NCI-H82 (cell line): ENCODE data around the gene AR.
A peak's percentile ranks its signal among the peaks of the same experiment; 100 is the strongest.
"Not testable (repeated sequence)": the region's sequence is repeated elsewhere in the genome, so short reads cannot be mapped to it uniquely, and the experiment has no call there.

Experiments
- DNase-seq: peaks from one replicate; lab custom pipeline; 2025; lab: John Stamatoyannopoulos, UW

Gene AR

DNA sequence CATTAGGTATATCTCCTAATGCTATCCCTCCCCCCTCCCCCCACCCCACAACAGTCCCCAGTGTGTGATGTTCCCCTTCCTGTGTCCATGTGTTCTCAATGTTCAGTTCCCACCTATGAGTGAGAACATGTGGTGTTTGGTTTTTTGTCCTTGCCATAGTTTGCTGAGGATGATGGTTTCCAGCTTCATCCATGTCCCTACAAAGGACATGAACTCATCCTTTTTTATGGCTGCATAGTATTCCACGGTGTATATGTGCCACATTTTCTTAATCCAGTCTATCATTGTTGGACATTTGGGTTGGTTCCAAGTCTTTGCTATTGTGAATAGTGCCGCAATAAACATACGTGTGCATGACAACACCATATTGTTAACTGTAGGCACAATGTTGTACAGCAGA, 93.5 kb downstream of the AR start:
- not testable (repeated sequence) for DNase-seq

DNA sequence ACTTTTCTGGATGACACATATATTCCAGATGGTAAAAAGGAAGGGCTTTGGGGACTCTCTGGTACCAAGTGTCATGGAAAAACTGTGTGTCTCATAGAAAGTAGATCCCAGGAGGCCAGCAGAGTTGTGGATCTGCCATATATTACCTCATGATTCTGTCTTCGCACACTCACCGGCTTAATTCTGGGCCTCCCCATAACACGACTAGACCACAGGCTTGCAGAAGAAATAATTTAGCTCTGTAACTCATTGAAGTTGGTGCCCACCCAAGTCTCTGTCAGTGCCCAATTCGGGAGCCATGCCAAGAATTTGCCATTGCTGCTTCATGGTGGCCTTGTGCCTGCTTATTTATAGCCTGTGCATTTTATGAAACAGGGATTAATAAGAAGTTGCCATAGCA, 104.5 kb downstream of the AR start:
- no peak for DNase-seq

DNA sequence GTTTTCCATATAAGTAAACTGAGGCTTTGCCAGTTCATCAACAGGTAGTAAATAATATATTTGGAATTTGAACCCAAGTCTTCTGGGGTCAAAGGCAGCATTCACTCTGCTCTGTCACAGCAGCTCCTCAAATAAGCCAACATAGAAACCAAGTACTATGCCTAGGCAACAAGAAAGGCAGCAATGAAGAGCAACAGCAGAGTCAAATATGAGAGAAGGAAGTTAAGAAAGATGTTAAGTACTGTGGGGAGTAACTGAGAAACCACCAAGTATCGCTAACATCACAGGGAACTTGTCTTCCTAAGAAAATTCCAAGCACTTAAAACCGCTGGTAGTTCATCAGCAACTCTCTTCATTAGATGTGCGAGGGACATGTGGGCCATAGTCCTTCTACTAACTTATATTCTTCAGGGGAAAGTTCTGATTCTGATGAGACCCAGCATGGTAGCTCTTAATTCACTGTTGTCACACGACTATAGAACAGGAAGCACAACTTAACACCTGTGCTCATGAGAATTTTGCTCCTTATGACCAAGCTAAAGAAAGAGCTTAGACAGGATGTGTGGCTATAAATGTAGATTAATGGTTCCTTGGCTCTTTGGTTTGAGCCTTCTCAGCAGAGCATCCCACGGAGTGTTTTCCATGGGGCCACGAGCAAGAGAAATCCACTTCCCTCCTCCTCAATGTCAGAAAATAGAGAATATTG, 107.8 kb downstream of the AR start:
- no peak for DNase-seq

DNA sequence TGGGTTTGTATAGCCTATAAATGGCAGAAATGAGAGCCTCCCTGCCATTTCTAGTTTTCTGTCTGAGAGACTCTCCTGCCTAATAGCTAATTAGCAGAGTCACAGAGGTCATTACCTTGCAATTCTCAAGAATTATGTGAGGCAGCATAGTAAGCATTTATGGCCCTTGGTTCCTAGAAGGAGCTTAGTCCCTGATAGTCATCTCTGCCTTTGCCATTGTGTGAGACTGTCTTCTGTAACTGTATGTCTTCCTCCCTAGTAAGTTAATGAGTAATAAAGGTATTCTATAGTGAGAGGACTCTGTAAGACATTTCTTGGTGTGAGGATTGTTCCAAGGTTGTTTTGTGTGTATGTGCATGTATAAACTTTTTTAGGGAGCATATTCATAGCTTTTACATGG, 108.7 kb downstream of the AR start:
- DNase-seq: no peak

DNA sequence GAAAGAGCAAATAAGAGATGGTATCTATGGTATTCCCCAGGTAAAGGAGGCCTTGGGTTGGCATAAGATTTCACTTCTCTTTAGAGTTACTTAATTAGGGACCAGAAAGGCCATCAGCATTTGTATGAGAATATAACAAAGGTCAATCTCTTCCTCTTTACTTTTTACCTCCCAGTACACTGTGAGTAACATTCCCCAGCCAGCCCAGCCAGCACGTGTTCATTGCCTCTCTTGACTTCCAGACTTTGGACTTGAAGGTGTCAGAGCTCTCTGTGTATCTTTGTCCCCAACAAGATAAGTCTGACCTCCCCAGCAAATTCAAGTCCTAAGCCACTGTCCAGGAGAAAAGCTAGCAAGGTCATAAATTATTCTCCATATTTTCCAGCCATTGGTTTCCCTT, 110.5 kb downstream of the AR start:
- no peak for DNase-seq

DNA sequence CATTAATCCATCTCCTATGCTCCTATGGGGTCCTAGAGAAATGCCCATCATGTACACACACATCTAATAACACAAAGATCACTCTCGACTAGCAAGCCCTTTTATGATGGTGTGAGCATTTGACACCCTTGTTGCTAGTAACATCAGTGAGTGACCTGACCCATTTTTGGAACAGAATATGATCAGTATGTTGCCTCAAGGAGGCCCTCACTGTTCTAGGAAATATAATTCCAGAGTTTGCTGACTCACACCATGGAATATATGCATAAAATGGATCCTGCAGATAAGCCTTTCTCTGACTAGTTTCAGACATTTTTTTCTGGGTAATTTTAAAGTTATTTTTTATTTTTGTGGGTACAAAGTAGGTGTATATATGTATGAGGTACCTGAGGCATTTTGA, 121.8 kb downstream of the AR start:
- DNase-seq: no peak

DNA sequence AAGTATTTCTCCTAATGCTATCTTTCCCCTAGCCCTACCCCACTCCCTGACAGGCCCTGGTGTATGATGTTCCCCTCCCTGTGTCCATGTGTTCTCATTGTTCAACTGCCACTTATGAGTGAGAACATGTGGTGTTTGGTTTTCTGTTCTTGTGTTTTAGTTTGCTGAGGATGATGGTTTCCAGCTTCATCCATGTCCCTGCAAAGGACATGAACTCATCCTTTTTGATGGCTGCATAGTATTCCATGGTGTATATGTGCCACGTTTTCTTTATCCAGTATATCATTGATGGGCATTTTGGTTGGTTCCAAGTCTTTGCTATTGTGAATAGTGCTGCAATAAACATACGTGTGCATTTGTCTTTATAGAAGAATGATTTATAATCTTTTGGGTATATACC, 126.9 kb downstream of the AR start:
- DNase-seq: not testable (repeated sequence)

DNA sequence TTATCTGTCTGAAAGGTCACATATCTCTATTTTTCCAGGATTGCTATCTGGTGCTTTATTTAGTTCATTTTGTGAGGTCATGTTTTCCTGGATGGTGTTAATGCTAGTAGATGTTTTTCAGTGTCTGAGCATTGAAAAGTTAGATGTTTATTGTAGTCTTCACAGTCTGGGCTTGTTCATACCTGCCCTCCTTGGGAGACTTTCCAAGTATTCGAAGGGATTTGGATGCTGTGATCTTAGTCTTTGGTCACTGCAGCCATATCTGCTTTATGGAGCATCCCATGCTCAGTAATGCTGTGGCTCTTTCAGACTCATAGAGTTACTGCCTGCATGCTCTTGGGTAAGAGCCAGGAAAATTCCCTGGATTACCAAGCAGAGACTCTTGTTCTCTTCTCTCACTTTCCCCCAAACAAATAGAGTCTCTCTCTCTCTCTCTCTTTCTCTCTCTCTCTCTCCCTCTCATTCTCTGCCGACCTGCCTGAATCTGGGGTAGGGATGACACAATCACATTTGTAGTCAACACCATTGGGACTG, 130.0 kb downstream of the AR start:
- DNase-seq: no peak

DNA sequence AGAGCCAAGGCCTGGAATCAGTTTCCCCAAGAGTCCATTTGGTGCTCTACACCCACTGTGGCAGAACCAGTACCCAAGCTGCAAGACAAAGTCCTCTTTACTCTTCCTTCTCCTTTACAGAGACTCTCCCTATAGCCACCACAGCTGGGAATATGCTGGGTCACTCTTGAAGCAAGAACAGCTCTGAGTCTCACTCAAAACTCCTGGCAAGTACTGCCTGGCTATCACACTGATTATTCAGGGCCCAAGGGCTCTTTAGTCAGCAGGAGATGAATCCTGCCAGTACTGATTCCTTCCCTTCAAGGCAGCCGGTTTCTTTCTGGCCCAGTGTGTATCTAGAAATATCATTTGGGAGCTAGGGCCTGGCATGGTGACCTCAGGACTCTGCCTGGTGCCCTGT, 130.9 kb downstream of the AR start:
- no peak for DNase-seq

DNA sequence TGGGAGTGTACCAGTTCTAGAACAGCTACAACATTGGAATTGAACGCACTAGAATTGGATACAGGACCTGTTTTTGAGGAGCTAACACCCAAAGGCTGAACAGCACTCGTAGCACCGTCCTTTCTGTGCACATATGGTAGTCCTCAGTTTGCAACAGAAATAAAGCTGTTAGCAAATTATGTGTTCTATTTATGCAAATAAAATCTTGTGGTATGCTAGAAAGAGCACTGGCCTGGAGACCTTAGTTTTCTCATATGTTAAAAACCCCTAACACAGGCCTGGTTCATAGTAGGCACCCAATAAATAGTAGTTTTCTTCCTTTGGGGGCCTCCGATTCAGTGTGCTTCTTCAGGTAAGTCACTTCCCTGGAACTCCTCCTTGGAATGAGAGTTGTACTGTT, 140.3 kb downstream of the AR start:
- DNase-seq: no peak

DNA sequence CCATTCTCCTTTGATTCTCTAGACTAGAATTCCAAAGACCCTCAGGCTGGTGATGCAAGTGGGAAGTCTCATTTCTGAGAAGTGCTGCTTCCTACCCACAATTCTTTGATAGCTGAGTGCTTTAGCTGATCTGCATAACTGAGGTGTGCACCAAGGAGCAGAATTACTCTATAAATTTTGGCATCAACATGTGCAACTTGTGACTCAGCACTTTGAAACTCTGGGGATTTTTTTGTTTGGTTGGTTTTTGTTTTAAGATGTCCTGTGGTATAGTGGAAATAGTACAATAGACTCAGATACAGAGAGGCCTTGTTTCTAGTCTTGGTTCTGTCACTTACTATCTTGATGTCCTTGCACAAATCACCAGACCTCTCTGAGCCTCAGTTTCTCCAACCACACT, 148.4 kb downstream of the AR start:
- no peak for DNase-seq

DNA sequence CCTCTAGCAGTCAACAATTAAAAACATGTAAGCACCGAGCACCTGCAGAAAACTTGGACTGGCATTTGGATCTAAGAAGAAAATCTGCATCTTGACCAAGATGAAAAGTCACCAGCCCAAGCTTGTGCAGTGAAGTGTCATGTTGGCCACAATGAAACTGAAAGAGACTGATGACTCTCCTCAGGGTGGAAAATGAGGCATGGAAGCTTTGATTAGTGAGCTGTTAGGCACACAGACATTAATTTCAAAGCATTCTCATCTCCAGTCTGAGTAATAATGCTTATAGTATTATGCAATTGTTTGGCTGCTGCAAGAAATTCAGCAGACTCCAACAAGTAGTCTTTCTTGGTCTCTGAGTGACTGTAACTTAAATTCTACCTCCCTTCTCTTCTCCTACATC, 150.1 kb downstream of the AR start:
- no peak for DNase-seq

DNA sequence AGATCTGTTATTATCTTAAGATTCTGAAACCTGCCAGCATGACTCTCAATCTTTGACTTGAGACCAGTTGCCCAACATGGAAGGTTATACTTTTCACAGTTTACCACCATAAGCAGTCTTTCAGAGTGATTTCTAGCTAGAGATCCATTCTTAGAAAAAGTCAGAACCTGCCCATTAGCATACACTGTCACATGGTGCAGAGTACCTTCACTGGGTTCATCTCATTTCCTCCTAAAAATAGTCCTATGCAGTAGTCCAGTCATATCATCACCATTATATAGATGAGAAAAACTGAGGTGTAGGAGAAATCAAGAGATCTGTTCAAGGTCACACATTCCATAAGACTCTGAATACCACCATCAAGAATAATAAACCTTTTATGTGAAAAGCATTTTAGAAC, 153.6 kb downstream of the AR start:
- no peak for DNase-seq

DNA sequence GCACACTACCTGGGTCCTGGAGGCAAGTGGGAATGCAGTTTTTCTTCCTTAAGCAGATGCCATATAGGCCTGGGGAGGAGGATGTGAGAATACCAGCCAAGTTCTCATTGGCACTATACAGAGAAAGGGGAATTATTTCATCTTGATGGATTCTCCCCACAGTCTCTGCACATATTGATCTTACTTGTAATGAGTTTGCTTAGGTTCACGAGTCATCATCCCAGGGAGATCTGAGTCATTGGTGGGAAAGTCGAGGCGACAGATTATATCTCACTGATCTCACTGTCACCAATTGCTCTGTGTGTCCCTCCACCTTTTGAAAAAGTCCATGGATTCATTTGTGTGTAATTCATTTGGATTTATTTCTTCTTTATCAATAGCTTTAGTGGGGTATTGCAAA, 156.8 kb downstream of the AR start:
- no peak for DNase-seq

DNA sequence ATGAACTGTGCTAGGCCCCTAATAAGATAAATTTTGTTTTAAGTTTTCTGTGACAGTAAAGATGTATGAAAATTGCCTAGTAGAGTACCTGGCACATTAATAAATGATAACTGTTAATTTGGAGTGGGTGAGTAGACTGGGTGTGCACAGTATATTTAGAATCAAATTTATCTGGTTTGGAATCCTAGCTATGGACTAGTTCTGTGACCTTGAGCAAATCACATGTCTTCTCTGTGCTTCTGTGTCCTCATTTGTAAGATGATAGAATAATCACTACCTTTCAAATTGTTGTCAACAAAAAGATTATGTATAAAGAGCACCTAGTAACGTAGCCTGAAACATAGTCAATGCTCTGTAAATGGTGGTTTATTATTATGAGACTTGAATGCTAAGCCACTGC, 170.2 kb downstream of the AR start:
- DNase-seq: no peak

DNA sequence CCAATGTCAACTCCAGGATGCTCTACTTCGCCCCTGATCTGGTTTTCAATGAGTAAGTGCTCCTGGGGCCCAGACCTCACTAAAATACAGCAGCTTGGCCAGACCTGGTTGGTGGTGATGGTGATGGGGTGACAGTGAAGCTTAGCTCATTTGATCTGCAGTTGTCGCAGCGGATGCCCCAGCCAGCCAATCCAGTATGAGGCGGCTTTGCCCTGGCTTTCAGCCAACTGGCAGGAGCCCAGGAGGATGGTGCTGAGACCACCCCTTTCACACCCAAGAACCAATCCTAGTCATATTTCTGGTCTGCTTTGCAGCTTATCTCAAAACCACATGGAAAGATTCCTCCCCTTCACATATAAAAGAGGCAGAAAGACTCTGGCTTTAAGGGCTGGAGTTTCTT, 173.8 kb downstream of the AR start:
- no peak for DNase-seq

DNA sequence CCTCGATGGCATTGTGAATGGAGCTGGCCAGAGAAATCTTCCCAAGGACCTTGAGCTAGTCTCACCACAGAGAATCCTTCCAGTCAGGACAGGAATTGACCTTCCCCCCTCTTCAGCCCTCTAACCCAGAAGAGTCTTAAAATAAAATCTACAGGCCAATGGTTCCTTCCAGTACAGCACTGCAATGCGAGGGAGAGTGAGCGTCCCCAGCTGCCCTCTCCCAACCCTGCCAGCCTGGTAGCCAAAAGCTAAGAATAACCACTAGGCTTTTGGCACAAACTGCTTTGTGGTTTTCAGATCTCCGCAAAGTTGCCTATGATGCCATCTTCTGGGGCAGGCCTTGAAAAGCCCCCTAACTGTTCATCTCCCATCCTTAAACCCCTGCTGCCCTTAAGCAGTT, 175.1 kb downstream of the AR start:
- no peak for DNase-seq

DNA sequence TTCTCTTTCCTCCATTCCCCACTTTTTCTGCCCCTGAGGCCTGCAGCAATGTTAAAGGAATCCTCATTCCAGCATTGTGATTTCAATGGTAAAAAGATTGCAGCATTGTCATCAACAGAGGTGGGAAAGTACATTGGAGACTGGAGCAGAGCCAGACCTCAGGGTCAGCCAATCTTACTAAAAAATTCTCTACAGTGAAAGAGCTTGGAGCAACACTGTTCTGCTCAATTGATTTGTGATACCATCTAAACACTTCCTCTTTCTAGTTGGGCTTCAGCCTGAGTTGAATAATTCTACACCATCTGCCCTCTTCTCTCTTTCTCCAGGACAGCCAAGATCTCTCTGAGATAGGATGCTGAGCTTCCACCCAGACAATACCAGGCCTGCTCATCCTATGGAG, 176.5 kb downstream of the AR start:
- no peak for DNase-seq

DNA sequence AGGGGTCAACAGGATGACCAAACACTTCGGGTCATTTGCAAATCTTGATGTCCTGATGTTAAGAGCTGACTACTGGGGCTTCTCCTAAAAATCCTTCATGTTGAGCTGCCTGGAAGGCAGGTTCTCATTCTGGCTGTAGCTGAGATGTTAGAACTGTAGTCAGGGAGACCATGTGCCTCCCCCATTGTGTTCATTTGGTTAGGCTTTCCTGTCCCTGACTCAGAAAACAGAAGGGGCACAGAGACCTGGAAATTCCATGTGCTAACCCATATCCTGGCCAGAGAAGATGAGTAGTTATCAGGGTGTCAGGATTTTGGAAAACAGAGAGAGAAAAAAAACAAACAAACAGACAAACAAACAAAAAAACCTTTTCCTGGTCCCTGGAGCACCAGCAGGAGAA, 177.5 kb downstream of the AR start:
- DNase-seq: no peak

DNA sequence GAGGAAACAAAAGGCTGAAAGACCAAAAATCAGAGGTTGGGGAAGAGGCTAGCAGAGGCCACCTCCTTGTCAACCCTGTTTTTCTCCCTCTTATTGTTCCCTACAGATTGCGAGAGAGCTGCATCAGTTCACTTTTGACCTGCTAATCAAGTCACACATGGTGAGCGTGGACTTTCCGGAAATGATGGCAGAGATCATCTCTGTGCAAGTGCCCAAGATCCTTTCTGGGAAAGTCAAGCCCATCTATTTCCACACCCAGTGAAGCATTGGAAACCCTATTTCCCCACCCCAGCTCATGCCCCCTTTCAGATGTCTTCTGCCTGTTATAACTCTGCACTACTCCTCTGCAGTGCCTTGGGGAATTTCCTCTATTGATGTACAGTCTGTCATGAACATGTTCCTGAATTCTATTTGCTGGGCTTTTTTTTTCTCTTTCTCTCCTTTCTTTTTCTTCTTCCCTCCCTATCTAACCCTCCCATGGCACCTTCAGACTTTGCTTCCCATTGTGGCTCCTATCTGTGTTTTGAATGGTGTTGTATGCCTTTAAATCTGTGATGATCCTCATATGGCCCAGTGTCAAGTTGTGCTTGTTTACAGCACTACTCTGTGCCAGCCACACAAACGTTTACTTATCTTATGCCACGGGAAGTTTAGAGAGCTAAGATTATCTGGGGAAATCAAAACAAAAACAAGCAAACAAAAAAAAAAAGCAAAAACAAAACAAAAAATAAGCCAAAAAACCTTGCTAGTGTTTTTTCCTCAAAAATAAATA, 179.9 kb downstream of the AR start:
- no peak for DNase-seq

DNA sequence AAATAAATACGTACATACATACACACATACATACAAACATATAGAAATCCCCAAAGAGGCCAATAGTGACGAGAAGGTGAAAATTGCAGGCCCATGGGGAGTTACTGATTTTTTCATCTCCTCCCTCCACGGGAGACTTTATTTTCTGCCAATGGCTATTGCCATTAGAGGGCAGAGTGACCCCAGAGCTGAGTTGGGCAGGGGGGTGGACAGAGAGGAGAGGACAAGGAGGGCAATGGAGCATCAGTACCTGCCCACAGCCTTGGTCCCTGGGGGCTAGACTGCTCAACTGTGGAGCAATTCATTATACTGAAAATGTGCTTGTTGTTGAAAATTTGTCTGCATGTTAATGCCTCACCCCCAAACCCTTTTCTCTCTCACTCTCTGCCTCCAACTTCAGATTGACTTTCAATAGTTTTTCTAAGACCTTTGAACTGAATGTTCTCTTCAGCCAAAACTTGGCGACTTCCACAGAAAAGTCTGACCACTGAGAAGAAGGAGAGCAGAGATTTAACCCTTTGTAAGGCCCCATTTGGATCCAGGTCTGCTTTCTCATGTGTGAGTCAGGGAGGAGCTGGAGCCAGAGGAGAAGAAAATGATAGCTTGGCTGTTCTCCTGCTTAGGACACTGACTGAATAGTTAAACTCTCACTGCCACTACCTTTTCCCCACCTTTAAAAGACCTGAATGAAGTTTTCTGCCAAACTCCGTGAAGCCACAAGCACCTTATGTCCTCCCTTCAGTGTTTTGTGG, 180.7 kb downstream of the AR start:
- no peak for DNase-seq

DNA sequence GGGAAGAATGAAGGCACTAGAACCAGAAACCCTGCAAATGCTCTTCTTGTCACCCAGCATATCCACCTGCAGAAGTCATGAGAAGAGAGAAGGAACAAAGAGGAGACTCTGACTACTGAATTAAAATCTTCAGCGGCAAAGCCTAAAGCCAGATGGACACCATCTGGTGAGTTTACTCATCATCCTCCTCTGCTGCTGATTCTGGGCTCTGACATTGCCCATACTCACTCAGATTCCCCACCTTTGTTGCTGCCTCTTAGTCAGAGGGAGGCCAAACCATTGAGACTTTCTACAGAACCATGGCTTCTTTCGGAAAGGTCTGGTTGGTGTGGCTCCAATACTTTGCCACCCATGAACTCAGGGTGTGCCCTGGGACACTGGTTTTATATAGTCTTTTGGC, 181.7 kb downstream of the AR start:
- DNase-seq: peak; percentile 0

DNA sequence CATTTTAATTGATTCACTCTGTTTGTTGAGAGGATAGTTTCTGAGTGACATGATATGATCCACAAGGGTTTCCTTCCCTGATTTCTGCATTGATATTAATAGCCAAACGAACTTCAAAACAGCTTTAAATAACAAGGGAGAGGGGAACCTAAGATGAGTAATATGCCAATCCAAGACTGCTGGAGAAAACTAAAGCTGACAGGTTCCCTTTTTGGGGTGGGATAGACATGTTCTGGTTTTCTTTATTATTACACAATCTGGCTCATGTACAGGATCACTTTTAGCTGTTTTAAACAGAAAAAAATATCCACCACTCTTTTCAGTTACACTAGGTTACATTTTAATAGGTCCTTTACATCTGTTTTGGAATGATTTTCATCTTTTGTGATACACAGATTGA, 182.2 kb downstream of the AR start:
- no peak for DNase-seq
